DND-41 (cell line): Measurements from ENCODE around the gene C19orf47.

Experiments used
- EZH2 ChIP-seq: IDR thresholded peaks from 3 replicates; pipeline ENCODE4 v1.6.1; 2012; ENCODE audit warnings: borderline replicate concordance, low read depth, mild to moderate bottlenecking, moderate library complexity, low read length, inconsistent platforms; ENCODE audit not compliant: severe bottlenecking
- TF ChIP-seq, protein P1 (sequence below): IDR thresholded peaks from 2 replicates; pipeline ENCODE4 v1.5.1; 2012; ENCODE audit warnings: borderline replicate concordance, low read length, moderate library complexity, mild to moderate bottlenecking; ENCODE audit not compliant: poor library complexity, severe bottlenecking; ENCODE audit errors: extremely low read depth

DNA sequence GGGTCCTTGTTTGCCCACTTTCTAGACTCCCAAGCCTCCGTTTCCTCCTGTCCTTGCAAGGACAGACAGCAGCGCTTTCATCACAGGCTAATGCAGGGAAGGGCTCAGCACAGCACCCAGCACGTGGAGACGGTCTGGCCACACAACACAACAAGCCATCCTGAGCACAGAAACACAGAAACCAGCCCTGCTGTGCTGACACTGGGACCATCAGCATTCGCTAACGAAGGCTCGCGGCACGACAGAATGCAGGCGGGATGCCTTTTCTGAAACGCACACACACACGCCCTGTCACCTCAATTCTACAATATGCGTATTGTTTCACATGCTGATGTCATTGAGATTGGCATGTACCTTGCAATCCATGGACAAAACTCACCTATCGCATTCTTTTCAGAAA lies 75.9 kb downstream of the C19orf47 start:
- TF ChIP-seq, protein P1, sequence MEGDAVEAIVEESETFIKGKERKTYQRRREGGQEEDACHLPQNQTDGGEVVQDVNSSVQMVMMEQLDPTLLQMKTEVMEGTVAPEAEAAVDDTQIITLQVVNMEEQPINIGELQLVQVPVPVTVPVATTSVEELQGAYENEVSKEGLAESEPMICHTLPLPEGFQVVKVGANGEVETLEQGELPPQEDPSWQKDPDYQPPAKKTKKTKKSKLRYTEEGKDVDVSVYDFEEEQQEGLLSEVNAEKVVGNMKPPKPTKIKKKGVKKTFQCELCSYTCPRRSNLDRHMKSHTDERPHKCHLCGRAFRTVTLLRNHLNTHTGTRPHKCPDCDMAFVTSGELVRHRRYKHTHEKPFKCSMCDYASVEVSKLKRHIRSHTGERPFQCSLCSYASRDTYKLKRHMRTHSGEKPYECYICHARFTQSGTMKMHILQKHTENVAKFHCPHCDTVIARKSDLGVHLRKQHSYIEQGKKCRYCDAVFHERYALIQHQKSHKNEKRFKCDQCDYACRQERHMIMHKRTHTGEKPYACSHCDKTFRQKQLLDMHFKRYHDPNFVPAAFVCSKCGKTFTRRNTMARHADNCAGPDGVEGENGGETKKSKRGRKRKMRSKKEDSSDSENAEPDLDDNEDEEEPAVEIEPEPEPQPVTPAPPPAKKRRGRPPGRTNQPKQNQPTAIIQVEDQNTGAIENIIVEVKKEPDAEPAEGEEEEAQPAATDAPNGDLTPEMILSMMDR = no peak
- no peak for TF ChIP-seq EZH2
